ENCODE results near the gene FLOT2. TPM values are rescaled to one million over a fixed set of nuclear protein-coding genes. Genes with fewer than 3 reads are reported as not detected.
A peak's percentile ranks its signal among the peaks of the same experiment; 100 is the strongest.
"Not testable (repeated sequence)": the region's sequence is repeated elsewhere in the genome, so short reads cannot be mapped to it uniquely, and the experiment has no call there.

FLOT2 gene
- total and polyA plus RNA-seq, 8 donors, result 66.3 to 171 (median 77.7) TPM

GRCh38 chr17:28938552-28938951 lies 41.0 kb upstream of the FLOT2 start:
- DNase-seq (no peak), ATAC-seq (peak; percentile 19)
- Histone ChIP-seq H3K36me3 (peaks cover 0 to 5% of the 10 kb centered on the region in 2 donors), H3K9me3 (no peaks in the 10 kb centered on the region), H3K27ac (peak overlapping the region; percentile 48 to 76), H3K27me3 (no peaks in the 10 kb centered on the region), H3K4me1 (peaks cover 20 to 78% of the 10 kb centered on the region in 2 donors), H3K4me3 (no peak overlapping the region)
- no peak for TF ChIP-seq CTCF (IDR thresholded peaks at IDR 0.05)
- intact Hi-C loops (cut with DNase I), result no loop called here

- Histone ChIP-seq H3K9me3 (no peaks in the 10 kb centered on the region), H3K4me3 (no peak overlapping the region), H3K4me1 (peaks cover 20 to 68% of the 10 kb centered on the region in 2 donors), H3K36me3 (no peaks in the 10 kb centered on the region), H3K27me3 (no peaks in the 10 kb centered on the region), H3K27ac (peak overlapping the region; percentile 48 to 76)
- DNase-seq (peak in 1 of 4 donors; percentile 75), ATAC-seq (peak; percentile 84)
- intact Hi-C loops (cut with DNase I), result no loop called here
- no peak for TF ChIP-seq CTCF (IDR thresholded peaks at IDR 0.05)
These were observed 39.7 kb upstream of the FLOT2 start for GRCh38 chr17:28937044-28937729.

- Histone ChIP-seq H3K4me1 (peaks cover 20 to 60% of the 10 kb centered on the region in 2 donors), H3K4me3 (no peak overlapping the region), H3K36me3 (no peaks in the 10 kb centered on the region), H3K27ac (peak overlapping the region in 1 of 2 donors; percentile 76), H3K9me3 (no peaks in the 10 kb centered on the region), H3K27me3 (no peaks in the 10 kb centered on the region)
- TF ChIP-seq CTCF (IDR thresholded peaks at IDR 0.05), result no peak
- DNase-seq (no peak), ATAC-seq (no peak)
- intact Hi-C loops (cut with DNase I), result no loop called here
These were observed 38.4 kb upstream of the FLOT2 start for GRCh38 chr17:28935744-28936460.

- intact Hi-C loops (cut with DNase I); H3K27ac ChIP-seq; H3K27me3 ChIP-seq; H3K4me3 ChIP-seq; DNase-seq; H3K9me3 ChIP-seq; ATAC-seq; H3K36me3 ChIP-seq: not testable (repeated sequence)
- peaks cover 20 to 55% of the 10 kb centered on the region in 2 donors for H3K4me1 ChIP-seq
These were observed 37.0 kb upstream of the FLOT2 start for GRCh38 chr17:28934508-28934907.

- no peak for TF ChIP-seq CTCF (IDR thresholded peaks at IDR 0.05)
- H3K27ac ChIP-seq, result no peak overlapping the region
- H3K36me3 ChIP-seq, result peaks cover 0 to 6% of the 10 kb centered on the region in 2 donors
- DNase-seq, result no peak
- intact Hi-C loops (cut with DNase I), result no loop called here
- H3K9me3 ChIP-seq, result no peaks in the 10 kb centered on the region
- no peak overlapping the region for H3K4me3 ChIP-seq
- peaks cover 0 to 42% of the 10 kb centered on the region in 2 donors for H3K4me1 ChIP-seq
- no peaks in the 10 kb centered on the region for H3K27me3 ChIP-seq
- ATAC-seq, result no peak
These were observed 32.3 kb upstream of the FLOT2 start for GRCh38 chr17:28929787-28930186.

Data from left lung (tissue), 10 donors.